LoVo (cell line): ENCODE measurements around the gene PRADC1.
A peak's percentile ranks its signal among the peaks of the same experiment; 100 is the strongest.
"Not testable (repeated sequence)": the region's sequence is repeated elsewhere in the genome, so short reads cannot be mapped to it uniquely, and the experiment has no call there.

Experiments used
- DNase-seq: peaks from one replicate; pipeline ENCODE4 v3.0.0-alpha.2; 2016; ENCODE audit warnings: low spot score

The PRADC1 gene

GRCh38 chr2:73233154-73233931, at the start of gene PRADC1:
PRADC1 (minus strand) TSS chr2:73233239; CDS start chr2:73233160, 79 bp downstream.
- DNase-seq = peak; percentile 99

- DNase-seq = no peak
Measured at GRCh38 chr2:73281244-73281643, 48.2 kb upstream of the PRADC1 start.

- DNase-seq = no peak
Measured at GRCh38 chr2:73279852-73280251, 46.8 kb upstream of the PRADC1 start.

GRCh38 chr2:73272270-73272669, 39.2 kb upstream of the PRADC1 start:
- DNase-seq = no peak

GRCh38 chr2:73269686-73270465, 36.8 kb upstream of the PRADC1 start:
- no peak for DNase-seq

GRCh38 chr2:73268830-73269685, 36.0 kb upstream of the PRADC1 start:
- DNase-seq = peak; percentile 90

GRCh38 chr2:73268366-73268829, 35.4 kb upstream of the PRADC1 start:
- DNase-seq = no peak

GRCh38 chr2:73267008-73267407, 34.0 kb upstream of the PRADC1 start:
- no peak for DNase-seq

GRCh38 chr2:73266061-73266901, 33.2 kb upstream of the PRADC1 start:
- DNase-seq = no peak

GRCh38 chr2:73265298-73266060, 32.4 kb upstream of the PRADC1 start:
- no peak for DNase-seq

- no peak for DNase-seq
Measured at GRCh38 chr2:73264783-73265182, 31.7 kb upstream of the PRADC1 start.

GRCh38 chr2:73264332-73264606, 31.2 kb upstream of the PRADC1 start:
- DNase-seq = no peak

- DNase-seq = no peak
Measured at GRCh38 chr2:73263540-73264331, 30.7 kb upstream of the PRADC1 start.

GRCh38 chr2:73262691-73263429, 29.8 kb upstream of the PRADC1 start:
- not testable (repeated sequence) for DNase-seq

- no peak for DNase-seq
Measured at GRCh38 chr2:73262108-73262651, 29.1 kb upstream of the PRADC1 start.

GRCh38 chr2:73260338-73260984, 27.4 kb upstream of the PRADC1 start:
- DNase-seq = no peak

- no peak for DNase-seq
Measured at GRCh38 chr2:73259704-73260337, 26.8 kb upstream of the PRADC1 start.

GRCh38 chr2:73259276-73259675, 26.2 kb upstream of the PRADC1 start:
- DNase-seq = no peak
